Endothelial cell of hepatic sinusoid (primary cell): ENCODE measurements around the gene ADGRG6.
"Not testable (repeated sequence)": the region's sequence is repeated elsewhere in the genome, so short reads cannot be mapped to it uniquely, and the experiment has no call there.

Experiments used
- in situ Hi-C: cut with HindIII; loops from 2 replicates; pipeline ENCODE4 v1.10.0; 2017; ENCODE audit warnings: low sequenced_read_pairs

The ADGRG6 gene

DNA sequence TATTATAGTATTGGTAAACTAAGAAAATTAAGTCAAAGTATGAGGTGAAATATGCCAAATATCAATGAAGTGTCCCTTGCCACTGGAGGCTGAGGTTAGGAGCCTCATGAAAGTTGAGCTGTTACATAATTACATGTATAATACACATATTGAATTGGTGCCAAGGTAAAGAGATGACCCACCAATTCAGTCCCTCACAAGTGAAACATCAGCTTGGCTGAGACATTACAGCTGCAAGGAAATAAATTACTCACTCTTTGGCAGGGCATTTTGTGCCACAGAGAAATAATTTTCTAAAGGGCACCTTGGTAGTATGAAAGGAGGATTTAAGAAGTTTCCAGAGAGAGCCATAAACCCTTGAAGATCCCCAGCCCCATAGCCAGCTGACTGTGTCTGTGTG, 127.4 kb downstream of the ADGRG6 start:
- in situ Hi-C loops: no loop called here

DNA sequence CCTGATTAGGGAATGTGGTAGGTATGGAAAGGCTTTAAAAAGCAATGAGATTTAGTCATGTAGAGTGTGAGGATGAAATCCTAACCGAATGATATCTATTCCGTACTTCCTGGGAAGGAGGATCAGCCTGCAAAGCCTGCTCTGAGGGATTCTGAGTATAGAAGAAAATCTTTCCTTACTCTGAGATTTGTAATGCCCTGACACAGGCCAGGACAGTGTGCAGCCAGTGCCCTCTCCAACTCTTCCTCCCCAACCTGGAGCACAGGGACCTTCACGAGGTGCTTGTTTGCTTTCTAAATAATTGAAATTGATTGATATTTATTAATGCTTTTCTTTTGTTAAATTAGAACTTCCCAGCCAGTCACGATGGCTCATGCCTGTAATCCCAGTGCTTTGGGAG, 131.6 kb downstream of the ADGRG6 start:
- in situ Hi-C loops: no loop called here

DNA sequence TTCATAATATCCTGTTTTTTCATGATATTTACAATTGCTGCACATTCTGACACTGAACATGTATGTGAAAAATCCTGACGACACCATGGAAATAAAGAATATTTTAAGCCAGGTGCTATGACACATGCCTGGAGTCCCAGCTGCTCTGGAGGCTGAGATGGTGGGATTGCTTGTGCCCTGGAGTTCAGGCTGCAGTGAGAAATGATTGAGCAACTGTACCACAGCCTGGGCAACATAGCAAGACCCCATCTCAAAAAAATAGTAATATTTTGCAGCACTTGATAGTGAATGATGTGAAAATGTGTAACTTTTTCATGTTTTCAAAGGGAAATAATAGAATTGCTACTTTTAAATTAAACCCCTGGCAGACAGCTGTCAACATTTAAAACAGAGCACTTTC, 137.1 kb downstream of the ADGRG6 start:
- in situ Hi-C loops: no loop called here

DNA sequence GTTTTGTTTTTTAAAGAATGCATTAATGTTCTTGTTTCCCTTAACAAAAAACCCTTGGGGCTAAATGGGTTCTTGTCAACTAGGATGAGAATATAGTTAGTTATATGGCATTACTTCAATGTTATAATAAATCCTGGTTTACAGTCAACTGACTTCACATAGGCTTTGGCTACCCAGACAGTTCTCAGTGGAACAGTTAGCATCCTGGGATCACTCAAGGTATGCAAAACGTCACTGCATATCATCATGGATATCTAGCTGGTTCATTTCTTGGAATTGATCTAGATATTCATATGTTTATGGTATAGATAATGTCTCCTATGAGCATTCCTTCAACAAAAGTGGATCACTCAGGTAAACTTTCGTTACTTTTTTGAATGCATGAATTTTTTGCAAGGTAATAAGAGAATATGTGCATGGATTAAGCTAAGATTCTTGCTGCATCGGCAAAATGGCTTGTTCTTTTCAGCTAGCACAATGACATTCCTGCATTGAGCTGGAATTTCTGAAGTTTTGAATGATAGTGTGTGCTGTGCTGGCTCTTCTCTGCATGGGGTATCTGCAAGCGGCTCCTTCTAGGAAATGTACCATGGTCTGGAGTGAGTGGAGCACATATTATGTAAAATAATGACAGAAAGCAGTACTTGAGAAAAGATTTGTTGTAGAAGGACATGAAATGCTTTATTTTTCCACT, 138.9 kb downstream of the ADGRG6 start:
- in situ Hi-C loops: no loop called here

DNA sequence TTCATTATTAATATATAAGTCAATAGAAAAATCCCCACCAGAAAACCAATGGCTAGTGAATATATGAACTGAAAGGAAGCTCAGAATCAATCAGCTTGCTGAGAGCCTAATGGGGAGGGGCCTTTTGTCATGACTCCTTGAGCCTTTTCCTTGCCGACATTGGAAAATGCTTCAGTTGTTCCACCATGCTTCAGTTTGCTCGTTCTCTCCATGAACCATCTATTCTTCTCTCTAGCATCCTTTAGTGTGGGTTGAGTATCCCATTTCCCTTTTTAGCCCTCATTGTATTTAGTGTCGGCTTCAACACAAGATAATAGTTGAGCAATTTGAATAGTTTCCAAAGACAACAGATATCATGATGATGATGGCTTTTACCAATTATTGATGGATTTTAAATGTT, 139.9 kb downstream of the ADGRG6 start:
- in situ Hi-C loops: no loop called here

DNA sequence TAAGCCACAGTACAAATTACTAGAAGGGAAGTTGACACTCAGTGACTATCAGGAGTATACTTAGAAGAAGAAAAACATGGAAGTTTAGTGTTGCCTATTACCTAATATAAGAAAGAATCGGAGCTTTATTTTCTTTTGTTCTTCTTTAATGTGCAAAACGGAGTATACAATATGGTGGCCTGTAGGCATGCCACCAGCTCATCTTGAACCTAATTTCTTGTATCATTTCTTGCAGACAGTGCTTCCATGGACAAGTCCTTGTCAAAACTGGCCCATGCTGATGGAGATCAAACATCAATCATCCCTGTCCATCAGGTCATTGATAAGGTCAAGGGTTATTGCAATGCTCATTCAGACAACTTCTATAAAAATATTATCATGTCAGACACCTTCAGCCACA, 141.3 kb downstream of the ADGRG6 start:
- in situ Hi-C loops: no loop called here

DNA sequence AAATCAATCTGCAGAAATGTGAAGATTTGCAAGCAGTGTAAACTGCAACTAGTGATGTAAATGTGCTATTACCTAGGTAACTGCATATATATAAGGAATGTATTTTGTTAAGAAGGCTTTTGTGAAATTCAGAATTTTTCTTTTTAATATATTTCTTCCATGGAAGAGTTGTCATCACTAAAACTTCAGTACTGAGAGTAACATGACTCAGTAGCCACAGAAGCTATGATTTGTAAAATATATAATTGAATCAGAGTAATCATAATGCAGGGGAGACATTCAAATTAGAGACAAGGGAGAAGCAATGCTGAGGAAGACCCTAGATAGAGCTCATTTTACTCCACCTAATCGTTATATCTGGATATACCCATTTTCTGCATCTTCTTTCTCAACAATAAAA, 141.7 kb downstream of the ADGRG6 start:
- in situ Hi-C loops: no loop called here

DNA sequence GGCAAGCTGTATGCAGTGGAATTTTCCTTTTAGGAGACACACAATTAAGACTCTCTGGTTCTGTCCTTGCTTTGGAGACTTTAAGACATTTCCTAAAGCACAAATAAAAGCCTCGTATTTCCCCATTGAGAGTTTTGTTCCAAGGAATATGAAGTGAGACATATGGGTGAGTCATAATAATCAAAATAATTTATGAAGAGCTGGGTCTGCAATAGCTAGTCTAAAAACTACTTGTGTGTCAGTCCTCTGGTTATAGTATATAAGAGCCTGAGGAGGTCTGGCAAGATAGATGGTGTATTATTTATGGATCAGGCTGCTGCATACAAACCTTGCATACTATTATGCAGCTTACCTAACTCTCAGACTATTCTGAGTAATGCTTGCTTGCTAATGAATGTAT, 142.6 kb downstream of the ADGRG6 start:
- in situ Hi-C loops: no loop called here

DNA sequence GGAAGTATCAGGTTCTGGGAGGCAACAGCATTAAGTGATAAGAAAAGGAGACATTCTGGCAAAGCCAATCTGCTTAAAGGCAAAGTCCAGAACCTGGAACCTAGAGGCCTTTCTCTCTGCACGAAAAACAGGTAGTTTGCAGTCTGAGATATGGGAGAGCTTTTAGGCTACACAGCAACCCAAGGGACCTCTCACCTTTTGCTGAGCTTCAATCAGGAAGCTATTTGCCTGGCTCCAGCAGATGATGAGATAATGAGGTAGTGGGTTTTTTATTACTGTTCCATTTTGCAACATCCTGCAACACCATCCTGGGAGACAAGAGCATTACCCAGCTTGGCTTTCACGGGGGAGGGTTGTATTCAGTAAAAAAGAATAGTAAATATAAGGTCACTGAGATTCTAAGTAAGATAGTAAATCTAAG, 143.1 kb downstream of the ADGRG6 start:
- in situ Hi-C loops: no loop called here

DNA sequence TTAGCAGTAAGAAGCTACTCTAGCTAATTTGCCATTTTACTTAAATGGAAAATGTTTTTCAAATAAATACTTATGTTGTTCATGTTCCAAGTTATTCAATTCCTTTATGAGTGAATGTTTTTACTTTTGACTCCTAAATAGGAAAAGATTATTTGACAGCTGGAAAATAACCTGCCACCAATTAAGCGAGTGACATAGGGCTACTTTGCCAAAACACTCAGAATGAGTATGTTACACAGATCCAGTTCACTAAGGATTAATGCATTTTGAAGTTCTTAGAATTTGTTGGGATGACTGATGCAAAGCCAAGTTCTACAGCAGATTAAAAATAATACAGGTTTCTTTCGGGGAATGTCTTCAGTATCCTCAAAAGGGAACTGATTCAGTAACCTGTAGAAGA, 144.4 kb downstream of the ADGRG6 start:
- in situ Hi-C loops: no loop called here

DNA sequence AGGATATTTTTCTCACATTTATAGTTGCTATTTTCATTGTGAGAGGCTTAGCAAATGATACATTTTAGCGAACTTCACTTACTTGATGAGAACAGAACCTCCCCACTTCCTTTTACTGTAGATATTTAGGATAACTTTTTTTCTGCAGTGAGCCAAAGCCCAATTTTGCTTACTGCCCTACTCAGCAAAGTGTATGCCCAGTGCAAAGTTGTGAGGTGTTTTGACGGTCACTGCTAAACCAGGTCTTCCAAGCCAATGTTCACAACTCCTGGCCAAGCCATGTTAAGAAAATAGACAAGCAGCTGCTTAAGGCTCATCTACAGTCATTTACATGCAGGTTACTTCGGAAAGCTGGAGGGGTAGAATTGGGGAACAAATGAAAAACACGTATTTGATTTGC, 144.8 kb downstream of the ADGRG6 start:
- in situ Hi-C loops: no loop called here

DNA sequence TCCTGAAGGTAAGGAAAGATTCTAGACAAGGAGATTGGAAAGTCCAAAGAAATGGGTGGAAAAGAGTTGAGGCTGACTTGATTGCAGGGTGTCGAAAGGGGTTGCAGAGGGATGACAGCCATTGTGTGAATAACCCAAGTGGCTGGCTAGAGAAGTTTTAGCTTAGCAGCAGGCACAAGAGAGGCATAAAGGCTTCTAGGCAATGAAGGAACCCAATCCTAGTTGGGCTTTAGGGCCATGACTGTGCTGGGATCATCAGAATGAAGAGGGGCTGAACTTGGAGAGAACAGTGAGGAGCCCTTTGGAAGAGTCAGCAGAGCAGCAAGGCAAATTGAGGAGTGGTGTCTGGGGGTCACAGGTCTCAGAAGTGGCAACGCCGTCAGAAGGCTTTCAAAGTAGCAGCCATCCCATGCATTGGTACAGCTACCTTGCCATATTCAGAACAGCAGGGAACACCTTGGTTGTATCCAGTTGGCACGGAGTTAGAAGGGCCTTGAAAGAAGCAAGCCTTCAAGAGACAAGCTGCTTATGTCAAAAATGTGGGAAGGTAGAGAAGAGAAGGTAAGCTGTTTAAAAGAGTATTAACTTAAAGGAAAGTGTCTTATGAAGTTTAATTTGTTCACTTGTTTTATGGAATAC, 146.4 kb downstream of the ADGRG6 start:
- in situ Hi-C loops: no loop called here

DNA sequence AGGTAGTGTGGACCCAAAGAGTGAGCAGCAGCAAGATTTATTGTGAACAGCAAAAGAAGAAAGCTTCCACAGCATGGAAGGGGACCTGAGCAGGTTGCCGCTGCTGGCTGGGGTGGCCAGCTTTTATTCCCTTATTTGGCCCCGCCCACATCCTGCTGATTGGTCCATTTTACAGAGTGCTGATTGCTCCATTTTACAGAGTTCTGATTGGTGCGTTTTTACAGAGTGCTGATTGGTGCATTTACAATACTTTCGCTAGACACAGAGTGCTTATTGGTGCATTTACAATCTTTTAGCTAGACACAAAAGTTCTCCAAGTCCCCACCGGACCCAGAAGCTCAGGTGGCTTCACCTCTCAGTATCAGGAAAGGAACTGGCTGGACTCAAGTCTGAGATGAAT, 149.0 kb downstream of the ADGRG6 start:
- in situ Hi-C loops: not testable (repeated sequence)

DNA sequence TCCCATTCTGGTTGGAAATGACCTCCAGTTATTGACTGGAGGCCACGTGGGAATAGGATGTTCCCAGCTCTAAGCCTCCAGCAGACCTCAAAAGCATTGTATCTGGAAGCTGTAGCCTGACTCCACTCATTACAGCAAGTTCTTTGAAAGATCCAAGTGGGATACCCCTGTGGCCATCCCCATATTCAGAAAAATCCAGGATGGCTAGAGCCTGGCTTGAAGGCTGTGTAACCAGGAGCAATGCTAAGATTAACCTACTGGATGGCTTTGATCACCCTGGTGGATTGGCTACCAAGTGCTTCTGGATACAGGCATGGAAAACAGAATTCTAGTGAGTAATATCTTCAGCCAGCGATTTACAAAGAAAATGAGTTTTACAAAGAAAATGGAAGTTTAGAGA, 151.2 kb downstream of the ADGRG6 start:
- in situ Hi-C loops: no loop called here

DNA sequence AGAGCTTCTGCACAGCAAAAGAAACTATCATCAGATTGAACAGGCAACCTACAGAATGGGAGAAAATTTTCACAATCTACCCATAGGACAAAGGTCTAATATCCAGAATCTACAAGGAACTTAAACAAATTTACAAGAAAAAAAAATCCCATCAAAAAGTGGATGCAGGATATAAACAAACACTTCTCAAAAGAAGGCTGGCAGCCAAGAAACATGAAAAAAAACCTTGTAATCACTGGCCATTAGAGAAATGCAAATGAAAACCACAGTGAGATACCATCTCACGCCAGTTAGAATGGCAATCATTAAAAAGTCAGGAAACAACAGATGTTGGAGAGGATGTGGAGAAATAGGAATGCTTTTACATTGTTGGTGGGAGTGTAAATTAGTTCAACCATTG, 152.4 kb downstream of the ADGRG6 start:
- in situ Hi-C loops: not testable (repeated sequence)

DNA sequence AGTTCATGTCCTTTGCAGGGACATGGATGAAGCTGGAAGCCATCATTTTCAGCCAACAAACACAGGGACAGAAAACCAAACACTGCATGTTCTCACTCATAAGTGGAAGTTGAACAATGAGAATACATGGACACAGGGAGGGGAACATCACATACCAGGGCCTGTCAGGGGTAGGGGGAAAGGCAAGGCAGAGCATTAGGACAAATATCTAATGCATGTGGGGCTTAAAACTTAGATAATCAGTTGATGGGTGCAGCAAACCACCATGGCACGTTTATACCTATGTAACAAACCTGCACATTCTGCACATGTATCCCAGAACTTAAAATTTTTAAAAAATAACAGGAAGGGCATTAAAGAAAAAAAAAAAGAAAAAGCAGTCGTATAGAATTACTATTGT, 153.0 kb downstream of the ADGRG6 start:
- in situ Hi-C loops: not testable (repeated sequence)

DNA sequence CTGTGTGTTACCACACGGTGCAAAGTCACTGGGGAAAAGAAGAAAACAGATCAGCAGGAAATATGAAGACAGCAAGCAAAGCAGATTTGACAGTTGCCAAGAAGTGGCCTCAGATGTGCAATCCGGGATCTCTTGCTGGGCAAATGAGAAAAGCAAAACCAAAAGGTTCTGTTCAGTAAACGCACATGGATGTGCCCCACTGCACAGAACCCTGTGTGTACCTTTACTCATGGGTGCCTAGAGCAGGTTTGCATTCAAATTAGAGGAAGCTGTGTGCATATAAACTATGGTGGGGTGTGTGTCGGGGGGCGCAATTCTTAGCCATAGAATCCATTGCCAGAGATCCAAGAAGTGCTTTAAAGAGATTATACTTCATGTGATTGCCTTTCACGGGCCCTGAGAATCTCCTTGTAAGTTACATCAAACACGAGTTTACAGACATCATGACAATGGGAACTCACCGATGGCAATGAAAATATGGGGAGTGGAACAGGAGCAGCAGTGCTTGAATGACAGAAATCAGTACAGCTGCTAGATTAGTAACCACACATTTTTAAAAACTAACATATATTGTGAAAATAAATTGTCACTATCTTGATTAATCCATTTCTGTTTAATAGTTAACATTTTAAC, 154.3 kb downstream of the ADGRG6 start:
- in situ Hi-C loops: no loop called here

DNA sequence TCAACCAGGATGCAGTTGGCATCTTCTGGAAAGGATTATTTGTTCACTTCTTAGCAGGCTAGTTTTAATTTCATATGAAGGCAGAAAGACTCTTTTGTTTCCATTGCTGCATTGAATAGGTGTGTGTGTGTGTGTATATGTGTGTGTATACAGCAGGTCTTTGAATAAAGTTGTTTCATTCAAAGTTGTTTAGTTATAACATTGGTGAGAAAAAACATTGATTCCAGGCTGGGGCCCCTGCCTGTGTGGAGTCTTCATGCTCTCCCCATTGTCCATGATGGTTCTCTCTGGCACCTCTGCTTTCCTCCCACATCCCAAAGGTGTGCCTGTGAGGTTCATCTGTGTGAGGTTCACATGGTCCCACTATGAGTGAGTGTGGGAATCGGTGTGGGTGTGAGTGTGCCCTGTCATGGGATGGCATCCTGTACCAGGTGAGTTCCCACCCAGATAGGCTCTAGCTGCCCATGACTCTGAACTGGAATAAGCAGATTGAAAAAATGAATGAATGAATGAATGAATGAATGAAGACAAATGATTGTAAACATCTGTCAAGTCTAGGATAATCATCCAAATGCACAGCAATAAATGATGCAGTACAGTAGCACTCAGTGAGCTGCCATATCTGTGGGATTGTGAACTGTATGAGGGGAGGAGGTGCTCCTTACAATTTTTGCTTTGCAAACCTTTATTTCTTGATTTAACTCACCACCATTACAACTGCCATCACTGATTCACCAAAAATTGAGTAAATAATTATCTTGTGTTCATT, 156.0 kb downstream of the ADGRG6 start:
- in situ Hi-C loops: no loop called here

DNA sequence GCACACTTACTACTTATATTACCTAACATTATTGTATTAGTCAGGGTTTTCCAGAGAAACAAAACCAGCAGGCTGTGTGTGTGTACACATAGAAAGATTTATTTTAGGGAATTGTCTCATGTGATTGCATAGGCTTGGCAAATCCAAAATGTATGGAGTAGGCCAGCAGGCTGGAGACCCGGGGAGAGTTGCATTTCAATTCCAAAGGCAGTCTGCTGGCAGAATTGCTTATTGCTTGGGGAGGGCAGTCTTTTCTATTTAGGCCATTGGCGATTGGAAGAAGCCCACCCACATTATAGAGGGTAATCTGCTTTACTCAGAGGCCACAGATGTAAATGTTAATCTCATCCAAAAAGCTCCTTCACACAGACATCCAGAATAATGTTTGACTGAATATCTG, 157.0 kb downstream of the ADGRG6 start:
- in situ Hi-C loops: no loop called here

DNA sequence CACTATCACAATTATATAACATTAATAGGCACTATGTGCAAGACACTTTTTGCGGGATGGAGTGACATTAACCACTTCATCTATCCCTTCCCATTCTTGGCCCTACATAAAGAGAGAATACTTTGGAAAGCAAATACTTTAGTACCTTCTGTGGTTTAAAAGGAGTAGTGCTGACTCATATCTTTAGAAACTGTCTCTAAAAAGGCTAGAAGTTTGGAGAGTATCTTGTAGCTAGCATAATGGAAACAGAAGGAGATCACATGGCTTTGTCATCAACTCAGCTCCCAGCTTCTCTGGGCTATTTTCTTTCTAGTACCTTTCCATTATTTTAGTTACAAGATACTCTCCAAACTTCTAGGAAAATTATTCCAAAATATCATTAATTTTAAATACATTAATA, 157.5 kb downstream of the ADGRG6 start:
- in situ Hi-C loops: no loop called here

DNA sequence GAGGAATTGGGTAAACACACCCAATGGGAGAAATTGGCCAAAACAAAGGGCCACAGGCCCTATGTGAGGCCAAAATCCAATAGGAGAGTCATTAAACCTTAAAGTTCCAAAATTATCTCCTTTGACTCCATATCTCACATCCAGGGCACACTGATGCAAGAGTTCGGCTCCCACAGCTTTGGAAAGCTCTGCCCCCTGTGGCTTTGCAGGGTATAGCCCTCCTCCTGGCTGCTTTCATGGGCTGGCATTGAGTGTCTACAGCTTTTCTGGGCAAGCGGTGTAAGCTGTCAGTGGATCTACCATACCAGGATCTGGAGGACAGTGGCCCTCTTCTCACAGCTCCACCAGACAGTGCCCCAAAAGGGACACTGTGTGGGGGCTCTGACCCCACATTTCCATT, 160.5 kb downstream of the ADGRG6 start:
- in situ Hi-C loops: no loop called here

DNA sequence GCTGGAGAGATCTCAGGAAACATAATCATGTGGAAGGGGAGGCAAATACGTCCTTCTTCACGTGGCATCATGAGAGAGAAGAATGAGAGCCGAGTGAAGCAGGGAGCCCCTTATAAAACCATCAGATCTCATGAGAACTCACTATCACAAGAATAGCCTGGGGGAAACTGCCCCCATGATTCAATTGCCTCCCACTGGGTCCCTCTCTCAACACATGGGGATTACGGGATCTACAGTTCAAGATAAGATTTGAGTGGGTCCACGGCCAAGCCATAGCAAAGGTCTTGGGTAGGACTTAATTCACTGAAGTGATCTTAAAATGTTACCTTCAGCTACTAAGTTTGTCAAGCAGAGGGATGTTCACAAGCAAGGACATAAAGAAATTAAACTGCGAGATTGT, 162.2 kb downstream of the ADGRG6 start:
- in situ Hi-C loops: no loop called here
